NCI-H187 treated with DMSO at 0.1 percent for 48 hours (cell line): ENCODE measurements around the gene LCT.
"Not testable (repeated sequence)": the region's sequence is repeated elsewhere in the genome, so short reads cannot be mapped to it uniquely, and the experiment has no call there.

Source experiments
- DNase-seq: peaks from one replicate; lab custom pipeline; 2025; lab: John Stamatoyannopoulos, UW

Gene LCT

DNA sequence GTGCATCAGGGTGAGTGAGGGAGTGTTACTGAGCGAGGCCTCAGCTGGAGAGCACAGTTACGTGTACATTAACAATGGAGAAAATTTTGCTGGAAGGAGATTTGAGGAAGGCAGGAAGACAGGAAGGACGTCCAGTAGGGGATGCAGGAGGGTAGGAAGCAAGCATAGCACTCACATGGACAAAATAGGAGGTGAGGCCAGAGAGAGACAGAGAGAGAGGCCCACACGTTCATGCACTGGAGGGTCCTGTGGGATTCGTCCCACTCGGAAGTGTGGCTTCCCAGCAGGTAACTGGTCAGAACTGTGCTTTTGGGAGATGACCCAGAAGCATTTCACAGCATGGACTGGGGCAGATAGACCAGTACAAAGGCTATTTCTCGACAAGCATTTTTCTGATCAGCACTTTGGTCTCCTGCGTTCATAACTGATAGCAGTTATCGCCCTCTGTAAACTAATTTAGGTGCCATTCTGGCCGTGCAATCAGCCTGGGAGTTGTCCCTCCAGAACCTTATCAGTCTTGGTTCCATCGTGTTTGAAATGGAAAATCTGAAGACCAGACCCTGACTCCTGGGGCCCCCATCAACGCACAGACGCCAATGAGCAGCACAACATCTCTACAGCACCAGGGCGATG, 5.7 kb downstream of the LCT start:
- DNase-seq: no peak

DNA sequence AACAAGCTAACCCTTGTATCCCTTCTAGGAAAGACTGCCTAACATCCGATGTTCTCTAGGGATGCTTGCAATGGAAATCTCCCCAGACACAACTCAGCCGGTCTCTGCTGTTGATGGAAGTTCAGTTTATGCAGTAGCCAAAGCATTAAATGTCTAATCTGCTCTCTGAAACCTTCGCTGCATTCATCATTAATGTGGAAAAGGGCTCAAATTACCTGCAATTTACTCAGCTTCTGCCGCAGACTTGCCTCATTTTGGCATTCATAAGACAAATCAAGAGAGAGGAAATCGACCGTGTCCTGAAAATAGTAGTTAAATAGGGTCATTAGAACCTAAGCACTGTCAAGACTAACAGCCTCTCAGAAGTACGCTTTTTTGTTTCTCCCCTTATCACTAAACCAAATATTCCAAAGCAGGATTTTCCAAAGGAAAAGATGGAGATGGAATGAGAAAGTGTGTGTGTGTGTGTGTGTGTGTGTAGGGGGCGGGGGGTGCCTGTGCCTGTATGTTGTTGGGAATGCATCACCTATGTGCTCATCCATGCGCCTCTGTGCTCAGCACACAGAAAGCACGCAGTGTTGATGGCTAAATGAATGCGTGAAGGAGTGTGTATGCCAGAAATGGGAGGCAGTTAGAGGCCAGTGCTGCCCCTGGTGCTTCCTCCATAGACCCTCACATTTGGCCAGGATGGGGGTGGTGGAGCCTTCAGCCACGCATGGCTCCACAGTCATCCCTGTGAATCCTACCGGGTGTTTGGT, 7.4 kb downstream of the LCT start:
- peak; percentile 39 for DNase-seq

DNA sequence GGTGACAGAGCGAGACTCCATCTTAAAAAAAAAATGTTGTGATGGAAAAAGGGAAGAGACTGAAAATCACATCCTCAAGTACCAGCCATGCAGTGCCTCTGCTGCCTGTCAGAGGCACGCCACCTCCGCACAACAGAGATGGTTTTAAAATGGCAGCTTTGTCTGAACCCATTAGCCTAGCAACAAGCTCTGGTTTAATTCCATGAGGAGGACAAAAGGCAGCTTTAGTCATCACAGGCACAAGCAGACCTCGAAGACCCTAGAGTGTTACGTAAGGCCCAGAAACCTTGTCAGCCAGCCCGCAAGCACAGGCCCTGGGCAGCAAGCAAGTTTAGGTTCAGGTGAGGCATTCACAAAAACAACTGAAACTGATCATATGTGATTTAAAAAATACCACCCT, 10.4 kb downstream of the LCT start:
- no peak for DNase-seq

DNA sequence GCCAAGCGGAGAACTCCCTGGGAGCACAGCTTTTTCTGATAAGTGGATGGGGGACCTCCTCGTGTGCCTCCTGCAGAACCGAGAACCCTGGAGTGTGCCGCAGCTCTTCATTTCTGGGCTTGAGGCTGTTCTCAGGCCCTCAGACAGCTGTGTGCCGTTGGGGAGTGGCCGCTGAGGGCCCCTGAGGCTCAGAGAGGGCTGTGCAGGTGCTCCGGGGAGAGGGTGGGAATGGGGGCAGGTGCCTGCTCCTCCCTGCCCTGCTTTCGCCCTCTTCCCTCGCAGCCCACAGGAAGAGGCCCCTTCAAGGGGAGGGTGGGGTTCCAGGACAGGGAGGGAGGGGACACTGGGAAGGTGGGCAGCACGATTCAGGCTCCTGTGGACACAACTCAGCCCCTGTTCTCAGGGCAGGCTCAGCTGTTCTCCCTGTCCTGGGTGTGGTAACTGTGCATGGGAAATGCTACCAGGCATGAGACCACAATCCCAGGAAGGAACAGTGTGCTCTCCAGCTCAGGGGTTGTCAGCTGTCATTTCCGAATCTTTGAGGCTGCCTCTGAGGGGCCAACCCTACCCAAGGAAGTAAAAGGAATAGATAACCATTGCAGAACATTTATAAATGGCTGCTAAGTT, 11.3 kb downstream of the LCT start:
- DNase-seq: no peak

DNA sequence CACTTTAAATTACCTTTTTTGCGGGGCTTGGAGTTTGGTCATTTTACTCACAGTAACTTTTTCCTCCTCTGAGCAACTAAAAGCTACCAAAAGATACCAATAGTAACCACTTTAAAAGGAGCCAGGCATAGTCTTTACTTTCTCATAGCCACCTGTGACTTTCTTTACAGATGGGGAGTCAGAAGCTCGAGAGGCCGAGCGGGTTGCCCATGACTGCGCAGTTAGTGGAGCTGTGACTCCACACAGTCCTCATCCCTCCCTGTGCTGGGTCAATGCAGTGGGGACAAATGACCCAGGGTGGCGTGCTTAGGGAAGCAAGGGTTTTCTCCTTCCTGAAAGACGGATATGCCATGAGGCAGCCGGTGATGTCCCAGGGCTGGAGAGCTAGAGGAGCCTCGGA, 11.9 kb downstream of the LCT start:
- DNase-seq: no peak

DNA sequence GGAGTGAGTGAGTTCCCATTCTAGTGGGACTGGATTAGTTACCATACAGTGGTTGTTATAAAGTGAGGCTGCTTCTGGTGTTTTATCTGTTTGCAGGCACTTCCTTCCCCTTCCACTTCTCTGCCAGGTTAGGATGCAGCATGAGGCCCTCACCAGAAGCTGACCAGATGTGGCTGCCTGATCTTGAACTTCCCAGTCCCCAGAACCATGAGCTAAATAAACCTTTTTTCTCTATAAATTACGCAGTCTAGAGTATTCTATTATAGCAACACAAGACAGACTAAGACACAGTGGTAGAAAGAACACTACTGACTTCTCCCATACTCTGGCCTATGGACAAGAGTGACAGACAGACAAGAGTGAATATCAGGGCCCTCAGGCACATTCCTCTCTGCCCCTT, 14.1 kb downstream of the LCT start:
- DNase-seq: no peak

DNA sequence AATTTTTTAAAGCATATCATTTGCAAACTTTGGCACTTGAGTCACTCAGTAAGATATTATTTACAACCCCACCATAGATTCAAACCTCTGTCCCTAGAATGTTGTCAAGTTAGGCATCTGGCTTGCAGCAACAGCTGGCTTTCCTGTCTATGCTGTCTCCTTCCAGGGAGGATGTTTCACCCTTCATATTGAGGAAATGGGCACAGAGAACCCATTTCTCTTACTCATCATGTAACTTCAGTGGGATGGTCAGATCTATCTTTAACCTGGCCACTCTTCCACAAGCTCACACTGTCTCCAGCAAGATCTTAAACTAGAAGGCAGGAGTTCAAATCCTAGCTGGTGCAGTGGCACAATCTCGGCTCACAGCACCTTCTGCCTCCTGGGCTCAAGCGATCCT, 15.8 kb downstream of the LCT start:
- no peak for DNase-seq

DNA sequence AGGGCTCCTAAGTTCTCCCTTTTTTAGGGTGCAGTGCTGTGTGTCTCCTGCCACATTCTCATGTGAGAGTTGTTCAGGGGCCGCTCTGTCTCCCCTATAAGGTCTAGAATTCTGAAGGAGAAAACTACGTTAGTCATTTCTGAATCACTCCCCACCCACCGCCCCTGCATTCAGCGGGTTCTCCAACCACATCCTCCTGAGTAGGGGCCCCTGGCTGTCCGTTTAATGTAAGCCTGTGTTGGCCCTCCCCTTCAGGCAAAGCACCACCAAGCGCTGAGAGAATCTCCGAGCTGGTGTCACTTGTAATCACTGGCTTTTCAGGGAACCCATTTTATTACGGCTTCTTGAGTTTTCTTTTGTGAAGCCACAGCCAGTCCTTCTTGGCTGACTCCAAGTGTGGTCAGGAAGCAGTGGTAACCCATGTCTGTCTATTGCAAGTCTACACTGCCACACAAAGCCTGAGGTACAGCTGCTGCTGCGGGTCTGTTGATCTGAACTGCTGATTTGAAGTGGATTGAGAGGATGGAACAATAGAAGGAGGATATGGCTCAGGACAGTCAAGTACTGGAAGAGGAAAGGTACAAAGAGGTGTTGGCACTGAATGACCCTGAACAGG, 16.9 kb downstream of the LCT start:
- DNase-seq: peak; percentile 4

DNA sequence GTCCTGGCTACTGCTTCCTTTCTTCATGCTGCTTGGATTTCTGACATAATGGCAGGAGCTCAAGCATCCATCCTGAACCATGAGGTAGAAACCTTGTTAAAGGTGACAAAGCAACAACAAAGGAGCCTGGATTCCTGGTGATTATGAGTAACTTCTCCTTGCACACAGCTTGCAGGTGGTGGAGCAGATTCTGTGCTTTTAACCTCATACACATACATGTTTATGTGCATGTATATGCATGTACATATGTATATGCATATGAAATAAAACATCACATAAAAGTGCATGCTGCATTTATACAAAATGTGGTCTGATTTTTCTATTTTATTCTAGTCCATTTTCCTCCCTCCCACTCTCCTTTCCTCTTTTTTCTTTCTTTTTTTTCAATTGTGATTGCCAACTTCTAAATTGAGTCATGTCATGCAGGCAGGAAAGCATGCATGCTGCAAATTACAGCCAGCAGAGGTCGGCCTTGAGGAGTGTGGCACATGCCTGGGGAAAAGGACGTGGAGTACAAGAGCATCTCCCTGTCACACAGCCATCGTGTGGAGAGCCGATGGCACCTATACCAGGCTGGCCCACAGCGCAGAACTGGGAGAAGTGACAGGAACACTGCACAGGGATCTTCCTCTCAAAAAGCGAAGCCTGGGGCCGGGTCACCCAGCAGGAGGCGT, 17.9 kb downstream of the LCT start:
- DNase-seq: no peak

DNA sequence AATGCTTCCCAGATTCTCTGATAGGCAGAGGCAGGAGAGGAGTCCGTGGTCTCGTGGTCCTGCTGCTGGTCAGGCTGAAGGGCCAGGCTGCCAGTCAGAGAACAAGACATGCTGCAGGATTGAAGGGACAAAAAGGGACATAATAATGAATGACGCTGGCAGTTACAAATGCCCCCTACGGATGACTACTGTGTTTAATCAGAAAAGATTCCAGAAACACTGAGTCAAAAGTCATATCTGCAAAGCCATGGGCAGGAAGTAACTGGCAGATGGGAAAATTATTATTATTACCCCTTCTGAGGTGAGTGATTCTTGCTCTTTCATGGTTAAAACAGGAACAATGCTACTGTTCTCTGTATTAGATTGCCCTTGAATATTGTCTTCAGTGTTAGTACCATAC, 19.0 kb downstream of the LCT start:
- DNase-seq: no peak

DNA sequence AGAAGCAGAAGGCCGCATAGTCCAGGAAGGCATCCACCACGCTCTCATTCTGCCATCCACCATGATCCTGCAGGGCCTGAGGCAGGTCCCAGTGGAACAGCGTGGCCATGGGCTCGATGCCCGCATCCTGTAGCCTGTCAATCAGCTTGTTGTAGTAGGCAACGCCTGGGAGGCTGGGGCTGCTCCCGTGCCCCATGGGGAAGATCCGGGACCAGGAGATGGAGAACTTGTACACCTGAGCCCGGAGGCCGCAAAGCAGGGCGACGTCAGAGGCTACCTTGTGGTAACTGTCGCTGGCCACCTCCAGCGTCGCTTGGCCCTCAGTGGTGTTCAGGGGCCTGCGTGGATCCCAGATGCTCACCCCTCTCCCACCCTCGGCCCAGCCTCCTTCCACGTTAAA, 19.5 kb downstream of the LCT start:
- DNase-seq: no peak

DNA sequence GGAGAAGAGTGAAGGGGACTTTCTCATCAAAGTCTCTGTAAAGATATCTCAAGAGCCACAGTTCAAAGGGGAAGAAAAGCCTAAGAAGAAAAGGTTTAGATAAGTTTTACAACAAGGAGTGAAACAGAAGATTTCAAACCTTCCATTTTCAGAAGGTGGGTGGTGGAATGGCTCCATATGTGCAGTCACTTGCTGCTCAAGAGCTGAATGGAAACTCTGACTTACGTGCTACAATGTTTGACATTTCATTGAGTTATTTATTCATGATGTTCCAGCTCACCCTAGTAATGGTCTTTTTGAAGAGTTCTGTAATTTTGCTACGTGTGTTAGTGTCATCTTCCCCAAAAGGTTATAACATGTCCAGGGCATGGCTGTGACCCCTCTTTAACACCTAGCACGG, 21.7 kb downstream of the LCT start:
- DNase-seq: no peak

DNA sequence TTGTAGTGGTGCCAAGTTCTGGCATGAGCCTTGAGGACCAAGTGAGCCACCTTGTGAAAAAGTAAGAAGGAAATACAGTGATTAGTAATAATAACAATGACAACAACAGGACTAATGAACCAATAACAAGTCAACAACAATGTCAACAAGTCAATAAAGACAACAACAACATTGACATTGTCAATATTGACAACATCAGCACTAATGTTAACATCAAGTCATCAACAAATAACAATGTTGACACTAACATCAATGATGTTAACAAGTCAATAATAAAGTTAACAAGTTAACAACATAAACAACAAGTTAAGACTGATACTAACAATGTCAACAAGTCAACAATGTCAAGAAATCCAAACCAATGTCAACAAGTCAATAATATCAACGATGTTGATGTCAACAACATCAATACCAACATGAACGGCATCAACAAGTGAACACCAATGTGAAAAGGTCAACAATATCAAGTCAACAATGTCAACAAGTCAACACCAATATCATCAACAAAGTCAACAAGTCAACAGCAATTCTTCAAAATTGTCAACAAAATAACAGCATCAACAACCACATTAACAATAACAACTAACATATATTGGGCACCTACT, 24.0 kb downstream of the LCT start:
- no peak for DNase-seq

DNA sequence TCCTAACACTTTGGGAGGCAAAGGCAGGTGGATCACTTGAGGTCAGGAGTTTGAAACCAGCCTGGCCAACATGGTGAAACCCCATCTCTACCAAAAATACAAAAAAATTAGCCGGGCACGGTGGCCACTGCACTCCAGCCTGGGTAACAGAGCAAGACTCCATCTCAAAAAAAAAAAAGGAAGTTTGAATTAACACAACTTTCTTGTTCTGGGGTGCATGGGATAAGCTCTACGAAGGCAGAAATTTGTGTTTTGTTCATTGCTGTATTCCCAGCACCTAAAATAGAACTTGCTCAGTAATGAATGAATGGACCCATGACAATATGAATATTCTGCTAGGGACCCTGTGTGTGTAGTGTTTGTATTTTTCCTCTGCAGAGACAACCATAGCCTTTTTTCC, 29.1 kb downstream of the LCT start:
- DNase-seq: not testable (repeated sequence)

DNA sequence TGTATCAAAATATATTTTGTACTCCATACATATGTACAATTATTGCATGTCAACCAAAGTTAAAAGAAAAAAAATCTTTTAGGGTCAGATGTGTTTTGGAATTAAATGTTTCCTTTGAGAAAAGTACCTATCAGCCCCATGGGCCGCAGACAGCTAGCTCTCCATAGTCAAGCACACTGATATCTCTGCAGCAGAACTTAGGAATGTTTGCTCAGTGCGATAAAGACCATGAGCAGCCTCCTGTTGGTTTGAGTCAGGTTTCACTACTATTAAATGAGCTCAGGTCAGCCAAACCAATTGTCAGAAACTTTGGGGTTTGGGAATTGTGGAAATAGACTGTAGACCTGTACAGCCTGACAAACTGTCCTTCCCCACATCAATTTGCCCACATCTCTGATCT, 33.7 kb downstream of the LCT start:
- no peak for DNase-seq

DNA sequence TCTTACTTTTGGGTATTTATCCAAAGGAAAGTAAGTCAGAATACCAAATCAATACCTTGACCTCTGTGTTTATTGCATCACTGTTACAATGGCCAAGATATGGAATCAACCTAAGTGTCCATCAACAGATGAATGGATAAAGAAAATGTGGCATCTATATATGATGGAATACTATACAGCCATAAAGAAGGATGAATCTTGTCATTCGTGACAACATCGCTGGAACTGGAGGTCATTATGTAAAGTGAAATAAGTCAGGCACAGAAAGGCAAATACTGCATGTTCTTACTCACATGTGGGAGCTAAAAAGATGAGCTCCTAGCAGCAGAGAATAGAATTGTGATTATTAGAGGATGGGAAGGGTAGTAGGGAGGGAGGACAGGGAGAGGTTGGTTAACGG, 34.6 kb downstream of the LCT start:
- DNase-seq: no peak

DNA sequence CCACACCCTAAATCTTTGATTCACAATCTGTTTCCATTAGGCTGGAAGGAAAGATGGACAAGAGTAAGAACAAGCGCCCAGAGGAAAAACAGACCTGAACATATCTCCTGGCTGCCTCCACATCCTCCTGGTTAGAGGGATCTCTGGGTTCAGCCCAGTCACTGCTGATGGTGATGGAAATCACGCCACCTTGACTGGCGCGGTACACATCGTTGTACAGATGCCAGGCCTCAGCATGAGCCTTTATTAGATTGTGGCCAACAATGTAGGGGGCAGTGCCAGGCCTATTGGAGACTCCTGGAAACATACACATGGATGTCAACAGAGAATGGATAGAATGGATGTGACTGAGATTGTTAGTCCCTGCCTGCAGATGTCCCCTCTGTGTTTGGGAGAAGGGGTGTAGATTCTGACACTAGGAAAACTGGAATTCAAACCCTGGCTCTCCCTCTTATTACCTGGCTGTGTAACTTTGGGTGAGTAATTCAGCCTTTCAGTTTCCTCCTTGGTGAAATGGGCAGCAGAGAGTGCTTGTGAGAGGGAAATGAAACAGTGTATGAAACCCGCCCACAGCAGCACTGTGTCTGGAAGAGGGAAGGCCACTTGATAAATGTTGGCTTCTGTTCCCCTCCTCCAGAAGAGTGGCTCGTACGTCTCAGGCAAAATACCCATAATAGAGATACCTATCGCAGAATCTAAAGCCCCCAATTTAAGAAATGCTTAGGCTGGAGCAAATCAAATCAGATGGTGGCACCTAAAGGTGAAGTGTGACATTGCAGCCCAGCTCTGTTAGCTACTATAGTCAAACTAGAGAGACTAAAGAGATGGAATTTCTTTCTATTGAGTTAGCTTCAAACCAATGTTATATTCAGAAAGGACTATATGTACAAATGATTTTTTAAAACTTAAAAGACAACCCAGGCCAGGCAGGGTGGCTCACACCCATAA, 36.2 kb downstream of the LCT start:
- no peak for DNase-seq

DNA sequence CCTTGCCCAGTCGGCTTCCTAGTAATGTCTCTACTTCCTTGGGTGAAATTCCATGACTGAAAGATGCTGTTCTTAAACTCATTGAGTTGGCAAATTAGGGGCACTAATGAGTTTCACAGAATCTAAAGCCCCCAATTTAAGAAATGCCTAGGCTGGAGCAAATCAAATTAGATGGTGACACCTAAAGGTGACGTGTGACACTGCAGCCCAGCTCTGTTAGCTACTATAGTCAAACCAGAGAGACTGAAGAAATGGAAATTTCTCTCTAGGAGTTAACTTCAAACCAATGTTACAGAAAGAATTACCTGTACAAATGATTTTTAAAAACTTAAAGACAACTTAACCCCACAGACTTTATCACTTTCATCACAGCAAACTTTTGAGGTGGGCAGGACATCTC, 37.2 kb downstream of the LCT start:
- no peak for DNase-seq

DNA sequence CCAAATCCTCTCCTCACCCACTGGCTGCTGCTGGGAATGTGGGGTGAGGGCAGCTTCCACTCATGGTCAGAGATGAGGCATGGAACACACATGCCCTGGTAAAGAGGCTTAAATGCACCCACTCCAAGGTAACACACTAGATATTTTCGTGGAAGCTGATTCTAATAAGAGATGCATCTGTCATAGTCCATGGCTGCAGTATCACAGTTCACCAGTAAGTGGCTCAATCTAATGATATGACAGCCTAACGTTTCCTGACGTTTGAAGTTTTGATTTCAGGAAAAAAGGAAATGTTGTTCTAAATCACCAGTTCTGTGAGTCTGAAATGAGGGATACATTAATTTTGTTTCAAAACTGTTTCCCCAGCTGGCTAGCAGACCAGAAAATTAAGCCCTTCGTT, 38.2 kb downstream of the LCT start:
- no peak for DNase-seq

DNA sequence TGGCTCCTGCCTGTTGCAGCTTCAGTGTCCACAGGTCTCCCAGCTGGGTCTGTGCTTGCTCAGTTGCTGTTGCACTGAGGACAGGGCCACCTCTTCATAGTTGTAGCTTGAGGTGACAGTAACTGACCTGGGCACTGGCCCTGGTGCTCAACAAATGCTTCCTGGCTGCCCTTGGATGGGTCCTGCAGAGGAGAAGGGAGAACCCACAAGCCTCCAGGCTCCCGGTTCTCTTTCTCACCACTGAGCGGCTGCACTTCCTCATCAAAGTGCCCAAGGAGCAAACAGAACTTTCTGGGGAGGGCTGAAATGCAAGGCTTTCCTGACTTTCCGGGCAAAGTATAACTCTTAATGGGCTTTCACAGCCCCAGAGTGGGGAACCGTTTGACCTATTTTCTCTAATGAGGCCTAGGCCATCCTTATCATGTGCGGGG, 38.7 kb downstream of the LCT start:
- DNase-seq: no peak
